ENCODE data around the gene TSN. TPM values are rescaled to one million over a fixed set of nuclear protein-coding genes. Genes with fewer than 3 reads are reported as not detected.
"Not testable (repeated sequence)": the region's sequence is repeated elsewhere in the genome, so short reads cannot be mapped to it uniquely, and the experiment has no call there.

TSN gene
- total RNA-seq, 1 donor from 2014 or later: 61.4 TPM

GRCh38 chr2:121709776-121710469, 45.5 kb upstream of the TSN start:
- no peak overlapping the region for H3K27ac Mint-ChIP-seq (ENCODE audit: unreplicated experiment)
- TF ChIP-seq CTCF (IDR thresholded peaks at IDR 0.05): no peak
- H3K36me3 Mint-ChIP-seq (ENCODE audit: unreplicated experiment): no peaks in the 10 kb centered on the region
- no peaks in the 10 kb centered on the region for H3K9me3 Mint-ChIP-seq (ENCODE audit: unreplicated experiment)
- no peaks in the 10 kb centered on the region for H3K27me3 Mint-ChIP-seq (ENCODE audit: unreplicated experiment)
- no peak overlapping the region for H3K4me3 Mint-ChIP-seq (ENCODE audit: unreplicated experiment)
- H3K4me1 Mint-ChIP-seq (ENCODE audit: unreplicated experiment): peaks cover 9% of the 10 kb centered on the region
- no peak for DNase-seq (ENCODE audit: extremely low spot score, unreplicated experiment)

- Mint-ChIP-seq H3K4me1 (ENCODE audit: unreplicated experiment) (peaks cover 9% of the 10 kb centered on the region), H3K36me3 (ENCODE audit: unreplicated experiment) (no peaks in the 10 kb centered on the region), H3K27me3 (ENCODE audit: unreplicated experiment) (no peaks in the 10 kb centered on the region), H3K9me3 (ENCODE audit: unreplicated experiment) (no peaks in the 10 kb centered on the region), H3K4me3 (ENCODE audit: unreplicated experiment) (no peak overlapping the region), H3K27ac (ENCODE audit: unreplicated experiment) (peak overlapping the region; percentile 25)
- TF ChIP-seq CTCF (IDR thresholded peaks at IDR 0.05): no peak
- DNase-seq (ENCODE audit: extremely low spot score, unreplicated experiment): no peak
Measured at GRCh38 chr2:121710470-121711170, 44.8 kb upstream of the TSN start.

DNA sequence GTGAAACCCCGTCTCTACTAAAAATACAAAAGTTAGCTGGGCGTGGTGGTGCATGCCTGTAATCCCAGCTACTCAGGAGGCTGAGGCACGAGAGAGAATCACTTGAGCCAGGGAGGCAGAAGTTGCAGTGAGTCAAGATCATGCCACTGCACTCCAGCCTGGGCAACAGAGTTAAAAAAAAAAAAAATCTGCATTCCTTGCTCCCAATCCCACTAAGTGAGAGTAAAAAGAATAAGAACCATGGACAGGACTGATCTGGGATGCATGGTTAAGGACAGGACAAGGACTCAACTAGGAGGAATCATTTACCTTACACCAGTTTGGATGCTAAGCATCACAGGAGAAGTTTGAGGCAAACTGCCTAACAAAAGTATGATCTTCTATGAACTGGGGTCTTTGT, 44.0 kb upstream of the TSN start:
- not testable (repeated sequence) for H3K27me3 Mint-ChIP-seq (ENCODE audit: unreplicated experiment); H3K36me3 Mint-ChIP-seq (ENCODE audit: unreplicated experiment); H3K27ac Mint-ChIP-seq (ENCODE audit: unreplicated experiment); DNase-seq (ENCODE audit: extremely low spot score, unreplicated experiment); H3K4me1 Mint-ChIP-seq (ENCODE audit: unreplicated experiment); H3K9me3 Mint-ChIP-seq (ENCODE audit: unreplicated experiment); H3K4me3 Mint-ChIP-seq (ENCODE audit: unreplicated experiment)

DNA sequence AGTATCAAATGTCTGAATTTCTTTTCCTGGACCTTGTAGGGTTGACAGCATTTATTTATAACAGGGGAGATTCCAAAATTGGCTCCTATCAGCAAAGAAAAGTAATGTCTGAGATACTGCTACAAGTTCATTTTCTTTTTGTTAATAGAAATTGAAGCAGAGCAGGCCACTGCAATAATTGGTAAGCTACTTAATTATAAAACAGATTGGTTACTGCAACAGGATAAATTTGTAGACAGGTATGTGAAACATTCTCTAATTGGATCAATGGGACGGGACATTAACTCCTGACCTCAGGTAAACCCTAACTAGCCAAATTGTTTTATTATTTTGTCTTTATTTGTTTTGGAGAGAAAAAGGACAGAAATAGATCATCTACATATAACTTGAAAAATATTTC, 39.3 kb upstream of the TSN start:
- no peak for TF ChIP-seq CTCF (IDR thresholded peaks at IDR 0.05)
- Mint-ChIP-seq H3K9me3 (ENCODE audit: unreplicated experiment) (no peaks in the 10 kb centered on the region), H3K36me3 (ENCODE audit: unreplicated experiment) (no peaks in the 10 kb centered on the region), H3K27ac (ENCODE audit: unreplicated experiment) (no peak overlapping the region), H3K4me1 (ENCODE audit: unreplicated experiment) (peaks cover 4% of the 10 kb centered on the region), H3K27me3 (ENCODE audit: unreplicated experiment) (no peaks in the 10 kb centered on the region), H3K4me3 (ENCODE audit: unreplicated experiment) (no peak overlapping the region)
- no peak for DNase-seq (ENCODE audit: extremely low spot score, unreplicated experiment)

GRCh38 chr2:121717529-121717928, 37.9 kb upstream of the TSN start:
- no peaks in the 10 kb centered on the region for H3K27me3 Mint-ChIP-seq (ENCODE audit: unreplicated experiment)
- no peak overlapping the region for H3K27ac Mint-ChIP-seq (ENCODE audit: unreplicated experiment)
- no peaks in the 10 kb centered on the region for H3K9me3 Mint-ChIP-seq (ENCODE audit: unreplicated experiment)
- no peak overlapping the region for H3K4me3 Mint-ChIP-seq (ENCODE audit: unreplicated experiment)
- no peak for DNase-seq (ENCODE audit: extremely low spot score, unreplicated experiment)
- TF ChIP-seq CTCF (IDR thresholded peaks at IDR 0.05): no peak
- peaks cover 9% of the 10 kb centered on the region for H3K4me1 Mint-ChIP-seq (ENCODE audit: unreplicated experiment)
- H3K36me3 Mint-ChIP-seq (ENCODE audit: unreplicated experiment): no peaks in the 10 kb centered on the region
